ENCODE data around the gene AFAP1L1.

DNA sequence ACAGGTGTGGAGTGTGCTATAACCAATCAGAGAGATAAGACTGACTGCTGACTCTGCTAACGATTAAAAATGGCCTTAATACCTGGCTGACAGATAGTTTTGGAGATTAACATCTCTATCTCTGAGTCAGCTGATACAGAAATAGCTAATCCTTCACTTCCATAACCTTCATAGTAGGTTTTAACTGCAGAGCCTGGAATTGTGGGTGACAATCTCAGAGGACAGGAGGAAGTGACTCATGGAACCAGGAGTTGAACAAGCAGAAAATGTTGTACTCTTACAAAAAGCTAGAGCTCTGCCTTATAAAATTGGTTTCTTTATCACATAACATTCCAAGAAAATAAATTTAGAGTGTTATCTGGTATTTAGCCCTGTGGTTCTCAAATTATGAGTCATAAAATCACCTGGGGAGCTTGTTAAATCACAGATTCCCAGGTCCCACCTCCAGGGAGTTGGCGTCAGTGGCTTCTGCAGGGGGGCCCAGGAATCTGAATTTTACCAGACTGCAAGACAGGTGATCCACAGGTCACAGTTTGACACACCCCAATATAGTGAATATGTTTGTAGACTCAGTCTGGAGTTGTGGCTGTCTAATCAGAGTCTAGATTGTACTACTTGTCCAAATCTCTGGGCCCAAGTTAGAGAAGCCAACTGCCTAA is 44.4 kb upstream of the AFAP1L1 start:
- TF ChIP-seq POLR2A (IDR thresholded peaks at IDR 0.05) = no peak
- TF ChIP-seq, protein P1, sequence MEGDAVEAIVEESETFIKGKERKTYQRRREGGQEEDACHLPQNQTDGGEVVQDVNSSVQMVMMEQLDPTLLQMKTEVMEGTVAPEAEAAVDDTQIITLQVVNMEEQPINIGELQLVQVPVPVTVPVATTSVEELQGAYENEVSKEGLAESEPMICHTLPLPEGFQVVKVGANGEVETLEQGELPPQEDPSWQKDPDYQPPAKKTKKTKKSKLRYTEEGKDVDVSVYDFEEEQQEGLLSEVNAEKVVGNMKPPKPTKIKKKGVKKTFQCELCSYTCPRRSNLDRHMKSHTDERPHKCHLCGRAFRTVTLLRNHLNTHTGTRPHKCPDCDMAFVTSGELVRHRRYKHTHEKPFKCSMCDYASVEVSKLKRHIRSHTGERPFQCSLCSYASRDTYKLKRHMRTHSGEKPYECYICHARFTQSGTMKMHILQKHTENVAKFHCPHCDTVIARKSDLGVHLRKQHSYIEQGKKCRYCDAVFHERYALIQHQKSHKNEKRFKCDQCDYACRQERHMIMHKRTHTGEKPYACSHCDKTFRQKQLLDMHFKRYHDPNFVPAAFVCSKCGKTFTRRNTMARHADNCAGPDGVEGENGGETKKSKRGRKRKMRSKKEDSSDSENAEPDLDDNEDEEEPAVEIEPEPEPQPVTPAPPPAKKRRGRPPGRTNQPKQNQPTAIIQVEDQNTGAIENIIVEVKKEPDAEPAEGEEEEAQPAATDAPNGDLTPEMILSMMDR (IDR thresholded peaks at IDR 0.05) = no peak
